Hepatocyte (in vitro differentiated cells): ENCODE measurements around the gene PXDC1.

Experiments
- CTCF ChIP-seq: fragments of 200-600 bp; sonication (generic); IDR thresholded peaks from 2 replicates; pipeline ENCODE4 v1.5.1; 2016; ENCODE audit warnings: antibody characterized with exemption, mild to moderate bottlenecking; ENCODE audit not compliant: poor library complexity
- EZH2 ChIP-seq: fragments of 200-600 bp; sonication (generic); IDR thresholded peaks from 2 replicates; pipeline ENCODE4 v1.6.1; 2016; ENCODE audit warnings: antibody characterized with exemption, mild to moderate bottlenecking, borderline replicate concordance

- no peak for TF ChIP-seq CTCF
- no peak for TF ChIP-seq EZH2
Measured at GRCh38 chr6:3715285-3715684, 36.2 kb downstream of the PXDC1 start.
